ENCODE results near the gene TMEM225. TPM values are rescaled to one million over a fixed set of nuclear protein-coding genes. Genes with fewer than 3 reads are reported as not detected.

Gene TMEM225
- polyA plus RNA-seq (2011; rRNA removed) (not detected in 2 replicates), polyA minus RNA-seq (2011; rRNA and poly(A)+ RNA removed) (not detected in 2 replicates)

- ChIA-PET CTCF (no interaction called here), POLR2A (interaction anchor here (0.7 kb wide), 1 partner anchor 993 kb away, joined by 5 read pairs; no protein-coding TSS in a partner anchor)
- Histone ChIP-seq H3K4me3 (ENCODE audit: low read depth, low read length) (no peak within 1 kb of the TSS), H3K27me3 (ENCODE audit: control insufficient read depth, insufficient read depth, low read length) (no peaks in the 10 kb centered on the region), H3K36me3 (ENCODE audit: control insufficient read depth, insufficient read depth, low read length) (no peaks in the 10 kb centered on the region)
- TF ChIP-seq, protein P1, sequence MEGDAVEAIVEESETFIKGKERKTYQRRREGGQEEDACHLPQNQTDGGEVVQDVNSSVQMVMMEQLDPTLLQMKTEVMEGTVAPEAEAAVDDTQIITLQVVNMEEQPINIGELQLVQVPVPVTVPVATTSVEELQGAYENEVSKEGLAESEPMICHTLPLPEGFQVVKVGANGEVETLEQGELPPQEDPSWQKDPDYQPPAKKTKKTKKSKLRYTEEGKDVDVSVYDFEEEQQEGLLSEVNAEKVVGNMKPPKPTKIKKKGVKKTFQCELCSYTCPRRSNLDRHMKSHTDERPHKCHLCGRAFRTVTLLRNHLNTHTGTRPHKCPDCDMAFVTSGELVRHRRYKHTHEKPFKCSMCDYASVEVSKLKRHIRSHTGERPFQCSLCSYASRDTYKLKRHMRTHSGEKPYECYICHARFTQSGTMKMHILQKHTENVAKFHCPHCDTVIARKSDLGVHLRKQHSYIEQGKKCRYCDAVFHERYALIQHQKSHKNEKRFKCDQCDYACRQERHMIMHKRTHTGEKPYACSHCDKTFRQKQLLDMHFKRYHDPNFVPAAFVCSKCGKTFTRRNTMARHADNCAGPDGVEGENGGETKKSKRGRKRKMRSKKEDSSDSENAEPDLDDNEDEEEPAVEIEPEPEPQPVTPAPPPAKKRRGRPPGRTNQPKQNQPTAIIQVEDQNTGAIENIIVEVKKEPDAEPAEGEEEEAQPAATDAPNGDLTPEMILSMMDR (IDR thresholded peaks at IDR 0.05; ENCODE audit: insufficient read depth, low read depth, low read length): no peak
- DNase-seq (ENCODE audit: low read depth): no peak
Measured at GRCh38 chr11:123885570-123885969, at the start of gene TMEM225. Gene TMEM225, minus strand, starts transcription at chr11:123885670. Its CDS starts 245 bp downstream, at chr11:123885425.

DNA sequence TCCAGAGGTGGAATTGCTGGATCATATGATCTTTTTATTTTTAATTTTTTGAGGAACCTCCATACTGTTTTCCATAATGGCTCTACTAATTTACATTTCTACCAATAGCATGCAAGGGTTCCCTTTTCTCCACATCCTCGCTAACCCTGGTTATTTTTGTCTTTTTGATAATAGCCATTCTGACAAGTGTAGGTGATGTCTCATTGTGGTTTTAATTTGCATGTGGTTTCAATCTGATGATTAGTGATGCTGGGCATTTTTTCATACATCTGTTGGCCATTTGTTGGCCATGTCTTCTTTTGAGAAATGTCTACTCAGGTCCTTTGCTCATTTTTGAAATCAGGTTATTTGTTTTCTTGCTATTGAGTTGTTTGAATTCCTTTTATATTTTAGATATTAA, 38.6 kb upstream of the TMEM225 start:
- Histone ChIP-seq H3K27me3 (ENCODE audit: control insufficient read depth, insufficient read depth, low read length) (no peaks in the 10 kb centered on the region), H3K36me3 (ENCODE audit: control insufficient read depth, insufficient read depth, low read length) (no peaks in the 10 kb centered on the region), H3K4me3 (ENCODE audit: low read depth, low read length) (no peak overlapping the region)
- ChIA-PET CTCF (no interaction called here), POLR2A (no interaction called here)
- TF ChIP-seq, protein P1 (IDR thresholded peaks at IDR 0.05; ENCODE audit: insufficient read depth, low read depth, low read length): no peak
- no peak for DNase-seq (ENCODE audit: low read depth)

- CTCF ChIA-PET: no interaction called here
- no peaks in the 10 kb centered on the region for H3K27me3 ChIP-seq (ENCODE audit: control insufficient read depth, insufficient read depth, low read length)
- no peak for DNase-seq (ENCODE audit: low read depth)
- POLR2A ChIA-PET: no interaction called here
- TF ChIP-seq, protein P1 (IDR thresholded peaks at IDR 0.05; ENCODE audit: insufficient read depth, low read depth, low read length): no peak
- no peaks in the 10 kb centered on the region for H3K36me3 ChIP-seq (ENCODE audit: control insufficient read depth, insufficient read depth, low read length)
- H3K4me3 ChIP-seq (ENCODE audit: low read depth, low read length): no peak overlapping the region
Measured at GRCh38 chr11:123920943-123921342, 35.5 kb upstream of the TMEM225 start.

DNA sequence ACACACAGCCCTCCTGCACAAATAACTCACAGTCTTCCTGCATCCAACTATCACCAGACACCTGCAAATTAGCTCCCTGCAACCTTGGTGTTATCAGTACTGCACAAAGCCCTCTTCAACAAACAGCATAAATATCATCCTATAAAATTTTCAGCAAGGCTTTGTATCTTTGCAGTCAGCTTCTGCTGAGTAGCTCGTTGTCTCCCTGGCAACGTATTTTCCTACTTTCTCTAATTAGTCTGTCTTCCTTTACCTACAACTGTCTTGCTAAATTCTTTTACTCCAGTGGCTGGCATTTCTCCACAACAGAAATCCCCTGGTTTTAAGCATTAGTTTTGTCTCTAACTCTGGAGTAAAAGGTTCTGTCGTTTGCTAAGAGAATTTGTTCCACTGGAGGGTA, 20.4 kb upstream of the TMEM225 start:
- Histone ChIP-seq H3K36me3 (ENCODE audit: control insufficient read depth, insufficient read depth, low read length) (no peaks in the 10 kb centered on the region), H3K4me3 (ENCODE audit: low read depth, low read length) (no peak overlapping the region), H3K27me3 (ENCODE audit: control insufficient read depth, insufficient read depth, low read length) (no peaks in the 10 kb centered on the region)
- DNase-seq (ENCODE audit: low read depth): no peak
- CTCF ChIA-PET: no interaction called here
- TF ChIP-seq, protein P1 (IDR thresholded peaks at IDR 0.05; ENCODE audit: insufficient read depth, low read depth, low read length): no peak
- POLR2A ChIA-PET: no interaction called here

- no peak for DNase-seq (ENCODE audit: low read depth)
- H3K4me3 ChIP-seq (ENCODE audit: low read depth, low read length): no peak overlapping the region
- TF ChIP-seq, protein P1 (IDR thresholded peaks at IDR 0.05; ENCODE audit: insufficient read depth, low read depth, low read length): no peak
- ChIA-PET POLR2A (no interaction called here), CTCF (no interaction called here)
- no peaks in the 10 kb centered on the region for H3K27me3 ChIP-seq (ENCODE audit: control insufficient read depth, insufficient read depth, low read length)
- H3K36me3 ChIP-seq (ENCODE audit: control insufficient read depth, insufficient read depth, low read length): no peaks in the 10 kb centered on the region
Measured at GRCh38 chr11:123904932-123905331, 19.5 kb upstream of the TMEM225 start.

All from BJ (cell line).